SK-N-SH (cell line): Measurements from ENCODE around the gene XK. TPM values are rescaled to one million over a fixed set of nuclear protein-coding genes. Genes with fewer than 3 reads are reported as not detected.

Source experiments
- CTCF ChIA-PET: fragments of 300-600, 350-600 bp; formaldehyde crosslinking; extraction: SDS; loops from one replicate; lab custom pipeline; 2021; lab: Yijun Ruan, JAX
- POLR2A ChIA-PET: fragments of 350-600 bp; sonication (Branson Sonifier 250); formaldehyde crosslinking; extraction: SDS; loops from one replicate; lab custom pipeline; 2020; ENCODE audit warnings: antibody characterized with exemption, inconsistent platforms; lab: Yijun Ruan, JAX
- DNase-seq: peaks from one replicate; pipeline ENCODE4 v3.0.0; 2012
- H2AFZ ChIP-seq: fragments of 200-600 bp; sonication (generic); 2 replicates; pipeline ENCODE4 v1.8.1; 2016; ENCODE audit warnings: antibody characterized with exemption, mild to moderate bottlenecking, low read depth
- H3F3A ChIP-seq: fragments of 200-600 bp; sonication (generic); replicated peaks from 2 replicates; pipeline ENCODE3; 2016; ENCODE audit warnings: antibody characterized with exemption, mild to moderate bottlenecking; ENCODE audit not compliant: insufficient read depth
- H3K27ac ChIP-seq, 2 experiments: fragments of 200-500 bp in 1 of 2; fragments of 200-600 bp in 1 of 2; sonication (Bioruptor generic) in 1 of 2; sonication (generic), shearing (Covaris generic) in 1 of 2; 2 replicates each; pipeline versions ENCODE4 v1.5.1 to v1.6.1; 2014 to 2016; ENCODE audit warnings: low read depth in 2 of 2, inconsistent platforms in 1 of 2, low read length in 1 of 2, mild to moderate bottlenecking in 1 of 2, mixed read lengths in 1 of 2
- H3K27me3 ChIP-seq: fragments of 200-600 bp; sonication (generic), shearing (Covaris generic); 2 replicates; pipeline ENCODE4 v1.6.1; 2016; ENCODE audit warnings: mixed run types; ENCODE audit not compliant: insufficient read depth
- H3K36me3 ChIP-seq, 2 experiments: fragments of 200-500 bp in 1 of 2; fragments of 200-600 bp in 1 of 2; sonication (Bioruptor generic) in 1 of 2; sonication (generic) in 1 of 2; replicated peaks in 1 of 2; 2 replicates each; pipeline versions ENCODE3 to v1.5.1; 2014 to 2016; ENCODE audit warnings: low read length in 1 of 2, mild to moderate bottlenecking in 1 of 2; ENCODE audit not compliant: insufficient read depth in 2 of 2, control insufficient read depth in 1 of 2
- H3K4me1 ChIP-seq, 2 experiments: fragments of 200-500 bp in 1 of 2; fragments of 200-600 bp in 1 of 2; sonication (Bioruptor generic) in 1 of 2; sonication (generic), shearing (Covaris generic) in 1 of 2; 2 replicates each; pipeline versions ENCODE4 v1.5.1 to v1.6.1; 2014 to 2016; ENCODE audit warnings: low read depth in 1 of 2, low read length in 1 of 2, mixed run types in 1 of 2; ENCODE audit not compliant: insufficient read depth in 2 of 2, control insufficient read depth in 1 of 2
- H3K4me2 ChIP-seq: fragments of 200-600 bp; sonication (generic), shearing (Covaris generic); 2 replicates; pipeline ENCODE4 v1.6.1; 2017; ENCODE audit warnings: mixed run types
- H3K4me3 ChIP-seq, 2 experiments: fragments of 200-500 bp in 1 of 2; fragments of 200-600 bp in 1 of 2; sonication (Bioruptor generic) in 1 of 2; sonication (generic), shearing (Covaris generic) in 1 of 2; 2 replicates each; pipeline versions ENCODE4 v1.5.1 to v1.8.1; 2014 to 2016; ENCODE audit warnings: low read depth in 2 of 2, inconsistent platforms in 1 of 2, low read length in 1 of 2, mild to moderate bottlenecking in 1 of 2, mixed read lengths in 1 of 2, moderate library complexity in 1 of 2
- H3K79me2 ChIP-seq: fragments of 200-600 bp; sonication (generic); 2 replicates; pipeline ENCODE4 v1.8.1; 2017; ENCODE audit warnings: mild to moderate bottlenecking; ENCODE audit not compliant: insufficient read depth
- H3K9ac ChIP-seq: fragments of 200-600 bp; sonication (generic); 2 replicates; pipeline ENCODE4 v1.6.1; 2017; ENCODE audit warnings: mixed run types
- H3K9me2 ChIP-seq: fragments of 200-600 bp; sonication (generic); 2 replicates; pipeline ENCODE4 v1.6.1; 2017; ENCODE audit warnings: mixed run types
- H3K9me3 ChIP-seq: fragments of 200-600 bp; sonication (generic); 2 replicates; pipeline ENCODE4 v1.6.1; 2017; ENCODE audit warnings: mixed run types, mild to moderate bottlenecking, moderate library complexity
- H4K20me1 ChIP-seq: fragments of 200-600 bp; sonication (generic); 2 replicates; pipeline ENCODE4 v1.6.1; 2017; ENCODE audit warnings: mild to moderate bottlenecking, mixed run types; ENCODE audit not compliant: insufficient read depth
- CHD2 ChIP-seq: fragments of 150-350 bp; IDR thresholded peaks from 2 replicates; pipeline ENCODE4 v1.6.1; 2018; ENCODE audit warnings: low read length; ENCODE audit not compliant: partially characterized antibody
- ELF1 ChIP-seq: IDR thresholded peaks from 2 replicates; pipeline ENCODE4 v1.4.0; 2012
- EP300 ChIP-seq, 2 experiments: IDR thresholded peaks; 2 replicates each; pipeline versions ENCODE4 v1.4.0 to v1.6.1; 2012; ENCODE audit warnings: borderline replicate concordance in 1 of 2, low read depth in 1 of 2, low read length in 1 of 2
- EZH2phosphoT487 ChIP-seq: fragments of 200-600 bp; sonication (generic); IDR thresholded peaks from 2 replicates; pipeline ENCODE4 v1.6.1; 2017; ENCODE audit warnings: low read depth, mixed run types, mild to moderate bottlenecking, antibody characterized with exemption, moderate library complexity, borderline replicate concordance
- GATA2 ChIP-seq: sonication (generic); formaldehyde crosslinking; IDR thresholded peaks from 2 replicates; pipeline ENCODE4 v1.5.0; 2020; ENCODE audit warnings: mild to moderate bottlenecking, missing genetic modification reagents
- IRF3 ChIP-seq: fragments of 150-350 bp; IDR thresholded peaks from 2 replicates; pipeline ENCODE4 v1.6.1; 2016; ENCODE audit warnings: mild to moderate bottlenecking, low read depth, low read length
- MEF2A ChIP-seq: IDR thresholded peaks from 2 replicates; pipeline ENCODE4 v1.4.0; 2012; ENCODE audit warnings: low read depth, borderline replicate concordance
- NFIC ChIP-seq: IDR thresholded peaks from 2 replicates; pipeline ENCODE4 v1.4.0; 2012; ENCODE audit warnings: borderline replicate concordance
- POLR2AphosphoS5 ChIP-seq: IDR thresholded peaks from 2 replicates; pipeline ENCODE4 v1.6.1; 2012; ENCODE audit warnings: low read depth, low read length
- RAD21 ChIP-seq: IDR thresholded peaks from 2 replicates; pipeline ENCODE4 v1.6.1; 2012; ENCODE audit warnings: mild to moderate bottlenecking, low read length
- RCOR1 ChIP-seq: fragments of 150-350 bp; IDR thresholded peaks from 2 replicates; pipeline ENCODE4 v1.6.1; 2017; ENCODE audit warnings: antibody characterized with exemption, low read length
- RFX5 ChIP-seq: IDR thresholded peaks from 2 replicates; pipeline ENCODE4 v1.6.1; 2012; ENCODE audit warnings: mild to moderate bottlenecking, improper control_type of control experiment, low read length
- RXRA ChIP-seq: IDR thresholded peaks from 2 replicates; pipeline ENCODE4 v1.4.0; 2012; ENCODE audit warnings: low read depth, mild to moderate bottlenecking, borderline replicate concordance
- SIN3A ChIP-seq: IDR thresholded peaks from 2 replicates; pipeline ENCODE4 v1.6.1; 2012; ENCODE audit warnings: low read depth, mild to moderate bottlenecking, low read length, moderate library complexity, borderline replicate concordance
- TAF1 ChIP-seq: IDR thresholded peaks from 2 replicates; pipeline ENCODE4 v1.6.1; 2012; ENCODE audit warnings: low read depth, mild to moderate bottlenecking, low read length, moderate library complexity, borderline replicate concordance
- TCF12 ChIP-seq: IDR thresholded peaks from 2 replicates; pipeline ENCODE4 v1.4.0; 2012
- TEAD4 ChIP-seq: IDR thresholded peaks from 2 replicates; pipeline ENCODE4 v1.4.0; 2012; ENCODE audit warnings: mild to moderate bottlenecking, borderline replicate concordance; ENCODE audit not compliant: insufficient read depth
- WGBS: methylation state at CpG from one replicate; pipeline ENCODE4 v1.1.6; 2017; ENCODE audit warnings: low lambda C conversion rate; 5-methylcytosine and 5-hydroxymethylcytosine counted together
- polyA plus RNA-seq, 3 experiments: library from polyadenylated mRNA; depleted of rRNA; stranded (reverse); fragments of >200 nt; gene quantifications; 2 replicates each; pipeline ENCODE4 v1.2.3, GENCODE V29; 2012
- TF ChIP-seq, protein P1 (sequence below): IDR thresholded peaks from 2 replicates; pipeline ENCODE4; 2012
- TF ChIP-seq, protein P2 (sequence below): fragments of 200-600 bp; sonication (generic); IDR thresholded peaks from 2 replicates; pipeline ENCODE4 v1.6.1; 2017; ENCODE audit warnings: antibody characterized with exemption, mild to moderate bottlenecking, moderate library complexity
- TF ChIP-seq, protein P3 (sequence below): IDR thresholded peaks from 2 replicates; pipeline ENCODE4 v1.4.0; 2012; ENCODE audit warnings: low read depth, borderline replicate concordance

Gene XK
- polyA plus RNA-seq, 1 of the 3 experiments (the other 2 are of a cell fraction), result not detected

- H3K4me3 ChIP-seq, result no peak overlapping the region
- TF ChIP-seq GATA2 (CRISPR knock-in tag) (no peak), SIN3A (no peak), TAF1 (no peak), EZH2phosphoT487 (no peak), RFX5 (no peak), CHD2 (no peak), TCF12 (no peak), RAD21 (no peak), EP300 (IDR thresholded peaks at IDR 0.05; ENCODE audit: borderline replicate concordance in 1 of 2, low read depth in 1 of 2, low read length in 1 of 2) (no peak), NFIC (no peak), IRF3 (no peak), ELF1 (no peak), TEAD4 (no peak), RXRA (no peak), RCOR1 (no peak), MEF2A (no peak), POLR2AphosphoS5 (no peak)
- TF ChIP-seq, protein P1, sequence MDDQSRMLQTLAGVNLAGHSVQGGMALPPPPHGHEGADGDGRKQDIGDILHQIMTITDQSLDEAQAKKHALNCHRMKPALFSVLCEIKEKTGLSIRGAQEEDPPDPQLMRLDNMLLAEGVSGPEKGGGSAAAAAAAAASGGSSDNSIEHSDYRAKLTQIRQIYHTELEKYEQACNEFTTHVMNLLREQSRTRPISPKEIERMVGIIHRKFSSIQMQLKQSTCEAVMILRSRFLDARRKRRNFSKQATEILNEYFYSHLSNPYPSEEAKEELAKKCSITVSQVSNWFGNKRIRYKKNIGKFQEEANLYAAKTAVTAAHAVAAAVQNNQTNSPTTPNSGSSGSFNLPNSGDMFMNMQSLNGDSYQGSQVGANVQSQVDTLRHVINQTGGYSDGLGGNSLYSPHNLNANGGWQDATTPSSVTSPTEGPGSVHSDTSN, result no peak
- TF ChIP-seq, protein P2, sequence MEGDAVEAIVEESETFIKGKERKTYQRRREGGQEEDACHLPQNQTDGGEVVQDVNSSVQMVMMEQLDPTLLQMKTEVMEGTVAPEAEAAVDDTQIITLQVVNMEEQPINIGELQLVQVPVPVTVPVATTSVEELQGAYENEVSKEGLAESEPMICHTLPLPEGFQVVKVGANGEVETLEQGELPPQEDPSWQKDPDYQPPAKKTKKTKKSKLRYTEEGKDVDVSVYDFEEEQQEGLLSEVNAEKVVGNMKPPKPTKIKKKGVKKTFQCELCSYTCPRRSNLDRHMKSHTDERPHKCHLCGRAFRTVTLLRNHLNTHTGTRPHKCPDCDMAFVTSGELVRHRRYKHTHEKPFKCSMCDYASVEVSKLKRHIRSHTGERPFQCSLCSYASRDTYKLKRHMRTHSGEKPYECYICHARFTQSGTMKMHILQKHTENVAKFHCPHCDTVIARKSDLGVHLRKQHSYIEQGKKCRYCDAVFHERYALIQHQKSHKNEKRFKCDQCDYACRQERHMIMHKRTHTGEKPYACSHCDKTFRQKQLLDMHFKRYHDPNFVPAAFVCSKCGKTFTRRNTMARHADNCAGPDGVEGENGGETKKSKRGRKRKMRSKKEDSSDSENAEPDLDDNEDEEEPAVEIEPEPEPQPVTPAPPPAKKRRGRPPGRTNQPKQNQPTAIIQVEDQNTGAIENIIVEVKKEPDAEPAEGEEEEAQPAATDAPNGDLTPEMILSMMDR, result no peak
- TF ChIP-seq, protein P3, sequence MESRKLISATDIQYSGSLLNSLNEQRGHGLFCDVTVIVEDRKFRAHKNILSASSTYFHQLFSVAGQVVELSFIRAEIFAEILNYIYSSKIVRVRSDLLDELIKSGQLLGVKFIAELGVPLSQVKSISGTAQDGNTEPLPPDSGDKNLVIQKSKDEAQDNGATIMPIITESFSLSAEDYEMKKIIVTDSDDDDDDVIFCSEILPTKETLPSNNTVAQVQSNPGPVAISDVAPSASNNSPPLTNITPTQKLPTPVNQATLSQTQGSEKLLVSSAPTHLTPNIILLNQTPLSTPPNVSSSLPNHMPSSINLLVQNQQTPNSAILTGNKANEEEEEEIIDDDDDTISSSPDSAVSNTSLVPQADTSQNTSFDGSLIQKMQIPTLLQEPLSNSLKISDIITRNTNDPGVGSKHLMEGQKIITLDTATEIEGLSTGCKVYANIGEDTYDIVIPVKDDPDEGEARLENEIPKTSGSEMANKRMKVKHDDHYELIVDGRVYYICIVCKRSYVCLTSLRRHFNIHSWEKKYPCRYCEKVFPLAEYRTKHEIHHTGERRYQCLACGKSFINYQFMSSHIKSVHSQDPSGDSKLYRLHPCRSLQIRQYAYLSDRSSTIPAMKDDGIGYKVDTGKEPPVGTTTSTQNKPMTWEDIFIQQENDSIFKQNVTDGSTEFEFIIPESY, result no peak
- POLR2A ChIA-PET, result no interaction called here
Measured at GRCh38 chrX:37714479-37714878, 28.9 kb downstream of the XK start.

More at GRCh38 chrX:37714479-37714878, 28.9 kb downstream of the XK start:
- no peak for DNase-seq
- CTCF ChIA-PET, result interaction anchor here (0.6 kb wide), 1 partner anchor 51 kb away, joined by 3 read pairs; no protein-coding TSS in a partner anchor
- H2AFZ ChIP-seq, result no peak overlapping the region
- 16% methylated on average over 2 of the region's 2 CpGs for WGBS
- no peaks in the 10 kb centered on the region for H3K4me1 ChIP-seq
- no peaks in the 10 kb centered on the region for H3K79me2 ChIP-seq
- H3K36me3 ChIP-seq, result no peaks in the 10 kb centered on the region
- no peaks in the 10 kb centered on the region for H3K9me3 ChIP-seq
- no peak overlapping the region for H3K4me2 ChIP-seq
- H3K27ac ChIP-seq, result no peak overlapping the region
- no peaks in the 10 kb centered on the region for H3K9me2 ChIP-seq
- H4K20me1 ChIP-seq, result no peaks in the 10 kb centered on the region
- H3K9ac ChIP-seq, result no peak overlapping the region
- no peaks in the 10 kb centered on the region for H3F3A ChIP-seq
- H3K27me3 ChIP-seq, result no peaks in the 10 kb centered on the region
